ENCODE results near the gene L3MBTL3.
A peak's percentile ranks its signal among the peaks of the same experiment; 100 is the strongest.

The L3MBTL3 gene

DNA sequence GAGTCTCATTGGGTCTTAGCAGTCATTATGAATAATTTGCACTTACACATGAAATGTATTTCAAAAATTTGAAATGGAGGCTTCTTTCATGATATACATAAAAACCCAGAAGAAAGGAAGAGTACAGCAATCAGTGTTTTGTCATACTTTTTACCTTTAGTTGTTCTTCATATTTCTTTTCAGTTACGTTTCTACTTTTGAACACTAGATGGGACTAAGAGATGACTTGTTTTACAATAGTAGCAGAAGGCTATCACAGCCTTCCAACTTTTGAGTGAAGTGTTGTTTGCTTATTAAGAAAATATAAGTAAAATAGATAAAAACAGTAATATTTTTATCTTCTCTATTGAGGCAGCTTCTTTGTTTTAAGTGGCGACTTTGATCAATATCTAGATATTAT, 58.1 kb downstream of the L3MBTL3 start:
- TF ChIP-seq, protein P1, sequence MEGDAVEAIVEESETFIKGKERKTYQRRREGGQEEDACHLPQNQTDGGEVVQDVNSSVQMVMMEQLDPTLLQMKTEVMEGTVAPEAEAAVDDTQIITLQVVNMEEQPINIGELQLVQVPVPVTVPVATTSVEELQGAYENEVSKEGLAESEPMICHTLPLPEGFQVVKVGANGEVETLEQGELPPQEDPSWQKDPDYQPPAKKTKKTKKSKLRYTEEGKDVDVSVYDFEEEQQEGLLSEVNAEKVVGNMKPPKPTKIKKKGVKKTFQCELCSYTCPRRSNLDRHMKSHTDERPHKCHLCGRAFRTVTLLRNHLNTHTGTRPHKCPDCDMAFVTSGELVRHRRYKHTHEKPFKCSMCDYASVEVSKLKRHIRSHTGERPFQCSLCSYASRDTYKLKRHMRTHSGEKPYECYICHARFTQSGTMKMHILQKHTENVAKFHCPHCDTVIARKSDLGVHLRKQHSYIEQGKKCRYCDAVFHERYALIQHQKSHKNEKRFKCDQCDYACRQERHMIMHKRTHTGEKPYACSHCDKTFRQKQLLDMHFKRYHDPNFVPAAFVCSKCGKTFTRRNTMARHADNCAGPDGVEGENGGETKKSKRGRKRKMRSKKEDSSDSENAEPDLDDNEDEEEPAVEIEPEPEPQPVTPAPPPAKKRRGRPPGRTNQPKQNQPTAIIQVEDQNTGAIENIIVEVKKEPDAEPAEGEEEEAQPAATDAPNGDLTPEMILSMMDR (conservative IDR thresholded peaks at IDR 0.05; ENCODE audit: control insufficient read depth, insufficient read depth, low read depth, low read length), result peak; percentile 8
- H3K4me3 ChIP-seq (ENCODE audit: control insufficient read depth, low read depth, low read length), result no peak overlapping the region
- DNase-seq (ENCODE audit: low read depth), result peak; percentile 19

DNA sequence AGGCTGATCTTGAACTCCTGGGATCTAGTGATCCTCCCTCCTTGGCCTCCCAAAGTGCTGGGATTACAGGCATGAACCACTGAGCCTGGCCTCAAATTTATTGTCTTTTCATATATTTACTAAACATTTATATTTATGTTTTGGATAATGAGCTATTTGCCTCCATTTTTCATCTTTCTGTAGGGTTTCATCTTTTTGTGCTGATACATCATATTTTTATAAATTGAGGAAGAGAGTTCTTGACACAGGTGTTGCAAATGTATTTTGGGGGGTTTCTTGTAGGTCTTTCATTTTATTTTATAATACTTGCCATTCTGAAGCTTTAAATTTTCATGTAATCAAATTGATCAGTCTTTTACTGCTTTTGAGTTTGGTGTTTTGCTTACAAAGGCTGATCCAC, 72.4 kb downstream of the L3MBTL3 start:
- TF ChIP-seq, protein P1 (conservative IDR thresholded peaks at IDR 0.05; ENCODE audit: control insufficient read depth, insufficient read depth, low read depth, low read length), result no peak
- H3K4me3 ChIP-seq (ENCODE audit: control insufficient read depth, low read depth, low read length), result no peak overlapping the region
- no peak for DNase-seq (ENCODE audit: low read depth)

DNA sequence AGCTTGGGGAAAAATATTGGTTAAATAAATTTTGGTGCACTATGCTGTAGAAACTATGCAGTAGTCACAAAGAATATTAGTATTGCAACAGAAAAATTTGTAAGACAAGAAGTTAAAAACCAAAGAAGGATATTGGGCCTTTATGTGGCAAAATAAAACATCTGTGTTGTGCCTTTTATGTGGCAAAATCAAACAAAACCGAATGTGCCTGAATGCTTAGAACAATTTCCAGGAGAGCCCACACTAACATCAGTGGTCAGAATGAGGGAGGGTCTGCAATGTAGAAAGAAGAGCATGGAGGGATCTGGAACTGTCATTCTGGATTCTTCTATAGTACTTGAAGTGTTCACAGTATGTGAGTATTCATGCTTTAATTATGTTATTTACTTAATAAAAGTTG, 75.2 kb downstream of the L3MBTL3 start:
- no peak for DNase-seq (ENCODE audit: low read depth)
- TF ChIP-seq, protein P1 (conservative IDR thresholded peaks at IDR 0.05; ENCODE audit: control insufficient read depth, insufficient read depth, low read depth, low read length), result no peak
- H3K4me3 ChIP-seq (ENCODE audit: control insufficient read depth, low read depth, low read length), result no peak overlapping the region

DNA sequence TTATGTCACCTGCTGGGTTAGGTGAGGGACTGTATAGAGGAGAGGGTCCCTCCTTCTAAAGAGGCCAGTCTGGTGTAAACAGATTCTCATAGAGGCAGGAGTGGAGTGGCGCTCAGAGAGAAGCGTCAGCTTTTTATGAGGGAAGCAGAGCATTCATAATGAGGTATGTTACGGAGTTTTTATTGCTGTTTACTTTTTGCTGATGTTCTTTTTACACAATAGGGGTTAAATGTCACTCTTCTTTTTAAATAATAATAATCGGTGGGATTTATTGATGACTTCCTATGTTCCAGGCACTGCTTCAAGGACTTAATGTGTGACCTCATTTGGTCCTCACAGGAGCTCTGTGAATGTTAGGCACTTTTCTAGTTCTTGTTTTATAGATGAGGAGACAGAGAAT, 79.9 kb downstream of the L3MBTL3 start:
- DNase-seq (ENCODE audit: low read depth), result no peak
- no peak overlapping the region for H3K4me3 ChIP-seq (ENCODE audit: control insufficient read depth, low read depth, low read length)
- TF ChIP-seq, protein P1 (conservative IDR thresholded peaks at IDR 0.05; ENCODE audit: control insufficient read depth, insufficient read depth, low read depth, low read length), result no peak

DNA sequence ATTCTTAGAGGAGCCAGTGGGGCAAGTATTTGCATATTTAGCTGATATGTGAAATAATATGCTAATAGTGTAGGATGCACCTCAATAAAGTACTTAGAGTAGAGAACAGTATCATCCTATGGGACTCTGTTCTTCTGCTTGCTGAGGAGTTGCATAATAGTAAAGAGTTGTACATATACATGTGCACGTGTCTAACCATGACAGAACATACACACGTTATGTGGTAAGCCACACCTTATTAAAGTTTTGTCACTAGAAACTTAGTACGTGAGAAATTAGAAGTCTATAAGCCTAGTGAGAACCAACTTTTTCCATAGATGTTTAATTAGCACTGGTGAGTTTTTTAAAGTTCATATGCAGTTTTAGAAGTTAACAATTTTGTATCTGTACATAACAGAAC, 80.7 kb downstream of the L3MBTL3 start:
- TF ChIP-seq, protein P1 (conservative IDR thresholded peaks at IDR 0.05; ENCODE audit: control insufficient read depth, insufficient read depth, low read depth, low read length), result no peak
- H3K4me3 ChIP-seq (ENCODE audit: control insufficient read depth, low read depth, low read length), result no peak overlapping the region
- no peak for DNase-seq (ENCODE audit: low read depth)

DNA sequence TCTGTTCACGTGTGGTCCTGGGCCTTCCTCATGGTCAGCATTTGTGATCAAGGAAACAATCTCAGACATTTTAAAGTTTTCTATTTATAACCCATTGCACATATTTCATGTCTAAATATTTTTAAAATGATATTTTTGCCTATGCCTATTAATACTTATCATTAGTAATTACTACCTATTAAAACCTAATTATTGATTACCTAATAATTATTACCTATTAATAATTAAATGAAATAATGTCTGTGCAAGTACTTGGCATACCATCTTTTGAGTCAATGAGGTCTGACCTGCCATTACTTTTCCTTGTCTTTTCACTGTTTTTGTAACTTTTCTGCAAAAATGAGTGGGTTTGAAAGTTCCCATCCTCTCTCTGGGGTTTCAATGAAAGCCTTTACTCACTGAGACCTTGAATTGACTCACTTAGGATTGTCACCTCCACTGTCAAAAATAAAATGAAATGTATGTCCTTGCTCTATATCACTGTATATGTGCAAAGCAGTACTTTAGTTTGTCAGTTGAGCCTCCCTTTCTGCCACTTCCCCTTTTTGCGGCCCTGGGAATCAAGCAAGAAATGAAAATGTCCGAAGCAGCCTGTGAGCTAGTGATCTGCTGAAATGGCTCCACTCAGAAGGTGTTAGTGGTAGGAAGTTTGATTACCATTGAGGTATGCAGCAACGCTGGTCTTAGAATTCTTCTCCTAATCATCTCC, 87.8 kb downstream of the L3MBTL3 start:
- TF ChIP-seq, protein P1 (conservative IDR thresholded peaks at IDR 0.05; ENCODE audit: control insufficient read depth, insufficient read depth, low read depth, low read length), result no peak
- no peak overlapping the region for H3K4me3 ChIP-seq (ENCODE audit: control insufficient read depth, low read depth, low read length)
- DNase-seq (ENCODE audit: low read depth), result no peak
